Osteocyte (in vitro differentiated cells): ENCODE measurements around the gene APBB2. TPM values are rescaled to one million over a fixed set of nuclear protein-coding genes. Genes with fewer than 3 reads are reported as not detected.

ENCODE experiments used
- DNase-seq: peaks from one replicate; pipeline ENCODE4 v3.0.0; 2021; ENCODE audit warnings: mixed read lengths; ENCODE audit not compliant: unreplicated experiment; ENCODE audit errors: extremely low spot score
- H3K27ac Mint-ChIP-seq: one replicate; pipeline ENCODE4 v1.8.0; 2021; ENCODE audit warnings: mild to moderate bottlenecking, mixed read lengths; ENCODE audit not compliant: unreplicated experiment
- H3K27me3 Mint-ChIP-seq: one replicate; pipeline ENCODE4 v1.8.0; 2021; ENCODE audit warnings: mixed read lengths; ENCODE audit not compliant: unreplicated experiment
- H3K36me3 Mint-ChIP-seq: one replicate; pipeline ENCODE4 v1.8.0; 2021; ENCODE audit warnings: mixed read lengths; ENCODE audit not compliant: unreplicated experiment
- H3K4me1 Mint-ChIP-seq: one replicate; pipeline ENCODE4 v1.8.0; 2021; ENCODE audit warnings: mixed read lengths; ENCODE audit not compliant: unreplicated experiment
- H3K4me3 Mint-ChIP-seq: one replicate; pipeline ENCODE4 v1.8.0; 2021; ENCODE audit warnings: mild to moderate bottlenecking, moderate library complexity, mixed read lengths; ENCODE audit not compliant: unreplicated experiment
- H3K9me3 Mint-ChIP-seq: one replicate; pipeline ENCODE4 v1.8.0; 2021; ENCODE audit warnings: mixed read lengths; ENCODE audit not compliant: unreplicated experiment
- total RNA-seq: library from RNA; stranded (reverse); gene quantifications from 2 replicates; pipeline ENCODE4 v1.2.1, GENCODE V29; 2021
- TF ChIP-seq, protein P1 (sequence below): fragments of 200-600 bp; sonication (generic); IDR thresholded peaks from 2 replicates; pipeline ENCODE4 v1.5.0; 2021; ENCODE audit warnings: antibody characterized with exemption, mild to moderate bottlenecking, moderate library complexity

Gene APBB2
- total RNA-seq, 1 donor from 2014 or later = 56.2 TPM

DNA sequence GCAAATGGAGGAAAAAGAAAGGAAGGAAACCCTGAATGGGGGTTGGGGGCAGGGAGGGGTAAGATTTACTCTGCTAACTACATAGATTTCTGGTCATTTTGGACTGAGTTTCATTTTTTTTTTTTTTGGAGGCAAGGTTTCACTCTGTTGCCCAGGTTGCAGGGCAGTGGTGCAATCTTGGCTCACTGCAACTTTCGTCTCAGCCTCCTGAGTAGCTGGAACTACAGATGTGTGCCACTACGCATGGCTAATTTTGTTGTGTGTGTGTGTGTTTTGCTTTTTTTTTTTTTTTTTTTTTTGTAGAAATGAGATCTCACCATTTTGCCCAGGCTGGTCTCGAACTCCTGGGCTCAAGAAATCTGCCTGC is 223.5 kb downstream of the APBB2 start:
- H3K27me3 Mint-ChIP-seq = no peaks in the 10 kb centered on the region
- H3K36me3 Mint-ChIP-seq = no peaks in the 10 kb centered on the region
- H3K27ac Mint-ChIP-seq = peak overlapping the region; percentile 84
- no peak overlapping the region for H3K4me3 Mint-ChIP-seq
- DNase-seq = no peak
- H3K9me3 Mint-ChIP-seq = no peaks in the 10 kb centered on the region
- TF ChIP-seq, protein P1, sequence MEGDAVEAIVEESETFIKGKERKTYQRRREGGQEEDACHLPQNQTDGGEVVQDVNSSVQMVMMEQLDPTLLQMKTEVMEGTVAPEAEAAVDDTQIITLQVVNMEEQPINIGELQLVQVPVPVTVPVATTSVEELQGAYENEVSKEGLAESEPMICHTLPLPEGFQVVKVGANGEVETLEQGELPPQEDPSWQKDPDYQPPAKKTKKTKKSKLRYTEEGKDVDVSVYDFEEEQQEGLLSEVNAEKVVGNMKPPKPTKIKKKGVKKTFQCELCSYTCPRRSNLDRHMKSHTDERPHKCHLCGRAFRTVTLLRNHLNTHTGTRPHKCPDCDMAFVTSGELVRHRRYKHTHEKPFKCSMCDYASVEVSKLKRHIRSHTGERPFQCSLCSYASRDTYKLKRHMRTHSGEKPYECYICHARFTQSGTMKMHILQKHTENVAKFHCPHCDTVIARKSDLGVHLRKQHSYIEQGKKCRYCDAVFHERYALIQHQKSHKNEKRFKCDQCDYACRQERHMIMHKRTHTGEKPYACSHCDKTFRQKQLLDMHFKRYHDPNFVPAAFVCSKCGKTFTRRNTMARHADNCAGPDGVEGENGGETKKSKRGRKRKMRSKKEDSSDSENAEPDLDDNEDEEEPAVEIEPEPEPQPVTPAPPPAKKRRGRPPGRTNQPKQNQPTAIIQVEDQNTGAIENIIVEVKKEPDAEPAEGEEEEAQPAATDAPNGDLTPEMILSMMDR = no peak
- peaks cover 43% of the 10 kb centered on the region for H3K4me1 Mint-ChIP-seq

DNA sequence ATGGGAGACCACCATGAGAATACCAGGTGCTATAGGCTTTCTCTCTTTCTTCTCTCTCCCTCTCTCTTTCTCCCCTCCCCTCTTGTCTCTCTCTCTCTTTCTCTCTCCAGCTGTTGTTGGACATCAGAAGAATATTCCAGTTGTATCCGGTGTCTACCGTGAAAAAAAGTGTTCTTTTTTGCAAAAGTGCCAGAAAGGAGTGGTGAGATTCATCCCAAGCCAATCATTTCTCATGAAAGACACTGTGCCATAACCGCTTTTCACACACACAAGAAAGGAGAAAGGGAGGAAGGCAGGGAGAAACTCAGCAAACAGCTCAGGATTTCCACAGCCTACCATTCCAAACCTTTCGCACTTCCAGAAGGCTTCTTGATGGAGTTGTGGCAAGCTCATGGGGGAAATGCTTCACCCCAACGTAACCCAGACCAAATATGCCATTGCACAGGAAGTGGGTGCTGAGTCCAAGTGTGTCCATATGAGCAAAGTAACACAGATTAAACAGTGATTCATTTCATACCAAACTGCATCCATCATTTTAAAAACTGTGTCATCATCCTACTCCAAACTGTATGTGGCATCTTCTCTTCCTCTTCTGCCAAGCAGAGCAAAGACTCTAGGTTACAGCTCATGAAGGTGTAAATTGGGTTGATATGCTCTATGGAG is 224.0 kb downstream of the APBB2 start:
- DNase-seq = no peak
- Mint-ChIP-seq H3K27me3 (no peaks in the 10 kb centered on the region), H3K4me3 (no peak overlapping the region), H3K4me1 (peaks cover 40% of the 10 kb centered on the region), H3K27ac (peak overlapping the region; percentile 84), H3K36me3 (no peaks in the 10 kb centered on the region), H3K9me3 (no peaks in the 10 kb centered on the region)
- TF ChIP-seq, protein P1 = no peak

DNA sequence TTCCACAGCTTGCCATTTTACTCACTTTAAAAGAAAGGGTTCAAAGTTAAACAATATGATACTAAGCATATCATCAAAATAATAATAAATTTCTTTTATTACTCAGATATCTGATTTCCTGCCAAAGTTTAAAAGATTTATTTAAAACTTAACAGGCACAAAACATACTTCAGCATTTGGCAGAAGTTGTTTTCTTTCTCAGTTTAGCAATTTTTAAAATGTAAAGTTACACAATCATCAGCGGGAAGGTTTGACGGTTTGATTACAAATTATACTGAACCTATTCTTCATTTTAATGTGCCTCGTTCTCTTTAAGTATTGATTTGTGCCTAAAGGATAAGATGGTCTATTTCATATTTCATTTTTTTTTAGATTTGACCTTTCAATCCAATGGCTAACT is 227.2 kb downstream of the APBB2 start:
- TF ChIP-seq, protein P1 = no peak
- Mint-ChIP-seq H3K9me3 (no peaks in the 10 kb centered on the region), H3K27me3 (no peaks in the 10 kb centered on the region), H3K4me1 (peaks cover 27% of the 10 kb centered on the region), H3K36me3 (no peaks in the 10 kb centered on the region), H3K27ac (no peak overlapping the region), H3K4me3 (no peak overlapping the region)
- DNase-seq = no peak

DNA sequence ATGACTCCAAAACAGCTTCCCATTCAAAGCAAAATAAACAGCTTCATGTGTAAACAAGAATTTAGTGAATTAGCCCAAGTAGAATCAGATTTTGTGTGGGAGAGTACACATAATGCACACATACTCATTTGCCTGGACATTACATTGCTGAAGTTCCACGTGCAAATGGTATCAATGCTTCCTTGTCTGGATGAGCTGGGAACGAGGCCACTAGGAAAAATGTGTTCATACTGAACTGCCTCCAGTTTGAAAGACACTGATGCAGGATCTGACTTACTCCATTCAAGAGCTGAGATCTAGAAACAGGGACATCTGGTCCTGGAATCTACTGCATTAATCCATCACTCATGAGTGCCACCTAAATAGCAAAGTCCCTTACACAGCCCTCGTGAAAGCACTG is 228.0 kb downstream of the APBB2 start:
- Mint-ChIP-seq H3K4me3 (no peak overlapping the region), H3K36me3 (no peaks in the 10 kb centered on the region), H3K4me1 (peaks cover 21% of the 10 kb centered on the region), H3K27me3 (no peaks in the 10 kb centered on the region), H3K9me3 (no peaks in the 10 kb centered on the region), H3K27ac (no peak overlapping the region)
- TF ChIP-seq, protein P1 = no peak
- no peak for DNase-seq

DNA sequence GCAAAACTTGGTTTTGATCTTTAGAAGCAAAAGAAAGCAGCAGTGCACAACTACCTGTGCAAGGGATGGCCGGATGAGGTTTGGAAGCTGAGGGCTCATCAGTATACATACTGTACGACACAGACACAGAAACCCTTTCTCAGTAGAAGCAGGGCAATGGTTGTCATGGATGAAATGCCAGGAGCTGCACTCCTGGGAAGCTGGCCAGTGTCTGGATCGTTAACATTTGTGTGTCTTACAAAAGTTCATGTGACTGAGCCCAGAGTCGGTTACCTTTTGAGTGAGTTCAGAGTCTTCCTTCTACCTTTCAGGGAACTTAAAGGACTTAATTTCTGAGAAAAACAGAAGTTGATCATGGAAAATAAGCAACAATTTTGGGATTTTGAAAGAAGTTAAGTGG is 230.3 kb downstream of the APBB2 start:
- no peaks in the 10 kb centered on the region for H3K9me3 Mint-ChIP-seq
- H3K4me3 Mint-ChIP-seq = no peak overlapping the region
- TF ChIP-seq, protein P1 = no peak
- no peak for DNase-seq
- H3K27me3 Mint-ChIP-seq = no peaks in the 10 kb centered on the region
- no peaks in the 10 kb centered on the region for H3K4me1 Mint-ChIP-seq
- no peak overlapping the region for H3K27ac Mint-ChIP-seq
- H3K36me3 Mint-ChIP-seq = no peaks in the 10 kb centered on the region
